OCI-LY1 (cell line): ENCODE results near the gene RTF2.
A peak's percentile ranks its signal among the peaks of the same experiment; 100 is the strongest.

Experiments
- H2AFZ ChIP-seq: fragments of 200-600 bp; sonication (generic), shearing (Covaris generic); 2 replicates; pipeline ENCODE4 v1.6.0; 2014; ENCODE audit warnings: antibody characterized with exemption, mild to moderate bottlenecking, low read length
- H3F3A ChIP-seq: fragments of 200-600 bp; sonication (generic), shearing (Covaris generic); 2 replicates; pipeline ENCODE4 v1.6.0; 2014; ENCODE audit warnings: mild to moderate bottlenecking, antibody characterized with exemption, low read length, moderate library complexity; ENCODE audit not compliant: insufficient read depth
- H3K27ac ChIP-seq: fragments of 200-600 bp; sonication (generic); 2 replicates; pipeline ENCODE4 v1.5.1; 2014; ENCODE audit warnings: low read length, mixed run types, mild to moderate bottlenecking, low read depth; ENCODE audit not compliant: poor library complexity, severe bottlenecking
- H3K27me3 ChIP-seq: fragments of 200-600 bp; sonication (generic); 2 replicates; pipeline ENCODE4 v1.6.0; 2014; ENCODE audit warnings: antibody characterized with exemption, mild to moderate bottlenecking, low read length, moderate library complexity; ENCODE audit not compliant: insufficient read depth
- H3K36me3 ChIP-seq: fragments of 200-600 bp; sonication (generic); 2 replicates; pipeline ENCODE4 v1.6.1; 2014; ENCODE audit warnings: mild to moderate bottlenecking, antibody characterized with exemption, low read length, moderate library complexity, mixed read lengths; ENCODE audit not compliant: insufficient read depth
- H3K4me1 ChIP-seq: fragments of 200-600 bp; sonication (generic); 2 replicates; pipeline ENCODE4 v1.5.1; 2014; ENCODE audit warnings: mild to moderate bottlenecking, low read length, moderate library complexity; ENCODE audit not compliant: insufficient read depth, severe bottlenecking
- H3K4me2 ChIP-seq: fragments of 200-600 bp; sonication (generic), shearing (Covaris generic); 2 replicates; pipeline ENCODE4 v1.6.1; 2014; ENCODE audit warnings: low read length
- H3K4me3 ChIP-seq: fragments of 200-600 bp; sonication (generic); 2 replicates; pipeline ENCODE4 v1.5.1; 2014; ENCODE audit warnings: low read length, low read depth, mild to moderate bottlenecking, mixed read lengths; ENCODE audit not compliant: poor library complexity, severe bottlenecking
- H3K79me2 ChIP-seq: fragments of 200-600 bp; shearing (Covaris generic); 2 replicates; pipeline ENCODE4 v1.6.1; 2016; ENCODE audit warnings: mixed run types, low read length, mixed read lengths; ENCODE audit not compliant: insufficient read depth
- H3K9ac ChIP-seq: fragments of 200-600 bp; sonication (generic), shearing (Covaris generic); 2 replicates; pipeline ENCODE4 v1.6.1; 2014; ENCODE audit warnings: mild to moderate bottlenecking, low read length, mixed read lengths
- H3K9me2 ChIP-seq: fragments of 200-600 bp; sonication (generic), shearing (Covaris generic); 2 replicates; pipeline ENCODE4 v1.6.1; 2014; ENCODE audit warnings: low read depth, mild to moderate bottlenecking, low read length, mixed read lengths
- H3K9me3 ChIP-seq: fragments of 200-600 bp; shearing (Covaris generic); 2 replicates; pipeline ENCODE4 v1.6.1; 2014; ENCODE audit warnings: low read length, mixed read lengths
- H4K20me1 ChIP-seq: fragments of 200-600 bp; sonication (generic), shearing (Covaris generic); 2 replicates; pipeline ENCODE4 v1.6.0; 2016; ENCODE audit warnings: mild to moderate bottlenecking, low read length; ENCODE audit not compliant: insufficient read depth
- EZH2 ChIP-seq: fragments of 200-600 bp; sonication (generic), shearing (Covaris generic); IDR thresholded peaks from 2 replicates; pipeline ENCODE4 v1.8.0; 2017; ENCODE audit warnings: borderline replicate concordance, mixed run types, mild to moderate bottlenecking, antibody characterized with exemption, low read length, moderate library complexity, mixed read lengths
- TF ChIP-seq, protein P1 (sequence below): fragments of 200-600 bp; sonication (generic), shearing (Covaris generic); IDR thresholded peaks from 2 replicates; pipeline ENCODE4 v1.5.1; 2017; ENCODE audit warnings: mild to moderate bottlenecking, antibody characterized with exemption, low read length, moderate library complexity, mixed read lengths

RTF2 gene

DNA sequence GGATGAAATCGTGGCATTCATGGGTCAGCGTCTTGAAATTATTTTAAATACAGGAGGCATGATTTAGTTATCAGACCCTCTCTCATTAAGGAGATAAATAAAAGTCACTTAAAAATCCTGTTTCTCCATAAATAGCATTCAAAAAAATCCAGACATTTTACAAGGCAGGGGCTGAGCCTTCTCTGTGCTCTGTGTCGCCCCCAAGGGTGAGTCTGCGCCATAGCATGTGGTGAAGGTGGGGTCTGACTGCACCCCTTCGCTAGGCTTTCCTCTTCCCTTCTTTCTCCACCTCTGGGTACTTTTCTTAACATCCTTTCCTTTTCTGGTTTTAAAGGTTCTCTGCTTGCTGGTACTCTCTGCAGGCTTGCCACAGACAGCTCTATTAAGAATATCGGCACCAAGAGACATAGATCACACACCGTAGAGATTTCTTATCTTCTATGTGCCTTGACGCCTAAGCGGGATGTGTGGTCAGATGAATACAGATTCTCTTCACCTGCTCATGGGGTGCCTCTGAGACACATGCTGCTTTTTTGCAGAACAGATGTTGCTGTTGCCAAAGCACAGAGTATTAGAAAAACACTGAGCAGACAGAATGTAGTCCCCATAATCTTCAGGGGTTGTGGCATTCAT lies 36.1 kb downstream of the RTF2 start:
- Histone ChIP-seq H3K4me3 (no peak overlapping the region), H3K4me2 (no peak overlapping the region)

DNA sequence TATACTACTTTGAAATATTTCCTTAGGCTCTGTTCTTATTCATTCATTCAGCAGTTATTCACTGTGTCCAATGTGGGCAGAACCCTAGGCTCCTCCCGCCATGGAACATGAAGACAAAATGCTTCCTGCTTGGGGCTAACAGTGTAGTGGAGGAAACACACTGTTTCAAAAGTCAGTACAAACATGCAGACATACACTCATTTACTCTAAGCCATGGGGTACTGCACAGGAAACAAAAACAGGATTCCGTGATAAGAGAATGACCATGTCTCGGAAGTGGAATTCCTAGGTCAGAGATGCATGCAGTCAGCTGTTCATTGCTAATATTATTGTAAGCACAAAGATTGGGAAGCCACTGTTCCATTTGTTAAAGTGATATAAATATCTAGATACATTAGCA lies 37.7 kb downstream of the RTF2 start:
- Histone ChIP-seq H3K9ac (no peak overlapping the region), H3K27ac (no peak overlapping the region), H3K9me3 (no peaks in the 10 kb centered on the region), H3K79me2 (no peaks in the 10 kb centered on the region), H4K20me1 (no peaks in the 10 kb centered on the region), H3K4me2 (no peak overlapping the region), H3F3A (no peaks in the 10 kb centered on the region), H3K9me2 (no peaks in the 10 kb centered on the region), H2AFZ (no peak overlapping the region), H3K36me3 (peaks cover 8% of the 10 kb centered on the region; the same call in 1 of the 2 replicates), H3K27me3 (no peaks in the 10 kb centered on the region), H3K4me1 (no peaks in the 10 kb centered on the region), H3K4me3 (no peak overlapping the region)
- no peak for TF ChIP-seq EZH2
- TF ChIP-seq, protein P1, sequence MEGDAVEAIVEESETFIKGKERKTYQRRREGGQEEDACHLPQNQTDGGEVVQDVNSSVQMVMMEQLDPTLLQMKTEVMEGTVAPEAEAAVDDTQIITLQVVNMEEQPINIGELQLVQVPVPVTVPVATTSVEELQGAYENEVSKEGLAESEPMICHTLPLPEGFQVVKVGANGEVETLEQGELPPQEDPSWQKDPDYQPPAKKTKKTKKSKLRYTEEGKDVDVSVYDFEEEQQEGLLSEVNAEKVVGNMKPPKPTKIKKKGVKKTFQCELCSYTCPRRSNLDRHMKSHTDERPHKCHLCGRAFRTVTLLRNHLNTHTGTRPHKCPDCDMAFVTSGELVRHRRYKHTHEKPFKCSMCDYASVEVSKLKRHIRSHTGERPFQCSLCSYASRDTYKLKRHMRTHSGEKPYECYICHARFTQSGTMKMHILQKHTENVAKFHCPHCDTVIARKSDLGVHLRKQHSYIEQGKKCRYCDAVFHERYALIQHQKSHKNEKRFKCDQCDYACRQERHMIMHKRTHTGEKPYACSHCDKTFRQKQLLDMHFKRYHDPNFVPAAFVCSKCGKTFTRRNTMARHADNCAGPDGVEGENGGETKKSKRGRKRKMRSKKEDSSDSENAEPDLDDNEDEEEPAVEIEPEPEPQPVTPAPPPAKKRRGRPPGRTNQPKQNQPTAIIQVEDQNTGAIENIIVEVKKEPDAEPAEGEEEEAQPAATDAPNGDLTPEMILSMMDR = no peak

More for the DNA sequence above, 36.1 kb downstream of the RTF2 start:
- H3K9ac ChIP-seq = no peak overlapping the region
- TF ChIP-seq, protein P1 = peak; percentile 55
- no peak for TF ChIP-seq EZH2
- no peaks in the 10 kb centered on the region for H3F3A ChIP-seq
- no peaks in the 10 kb centered on the region for H3K9me2 ChIP-seq
- H3K9me3 ChIP-seq = no peaks in the 10 kb centered on the region
- H3K79me2 ChIP-seq = no peaks in the 10 kb centered on the region
- no peaks in the 10 kb centered on the region for H4K20me1 ChIP-seq
- H3K27me3 ChIP-seq = no peaks in the 10 kb centered on the region
- peaks cover 8% of the 10 kb centered on the region; the same call in 1 of the 2 replicates for H3K36me3 ChIP-seq
- H3K27ac ChIP-seq = no peak overlapping the region
- no peak overlapping the region for H2AFZ ChIP-seq
- H3K4me1 ChIP-seq = no peaks in the 10 kb centered on the region

DNA sequence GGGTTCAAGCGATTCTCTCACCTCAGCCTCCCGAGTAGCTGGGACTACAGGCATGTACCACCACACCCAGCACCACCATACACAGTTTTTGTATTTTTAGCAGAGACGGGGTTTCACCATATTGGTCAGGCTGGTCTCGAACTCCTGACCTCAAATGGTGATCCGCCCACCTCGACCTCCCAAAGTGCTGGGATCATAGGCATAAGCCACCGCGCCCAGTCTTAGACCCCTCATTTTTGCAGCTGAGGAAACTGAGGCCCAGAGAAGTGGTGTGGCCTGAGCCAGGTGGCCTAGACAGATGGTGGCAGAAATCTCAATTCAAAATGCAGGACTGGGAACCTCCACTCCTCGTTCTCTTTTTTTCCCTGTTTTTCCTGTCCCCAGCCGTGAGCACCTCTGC lies 43.5 kb downstream of the RTF2 start:
- Histone ChIP-seq H3K27me3 (no peaks in the 10 kb centered on the region), H3K79me2 (no peaks in the 10 kb centered on the region), H2AFZ (no peak overlapping the region), H3K9me2 (no peaks in the 10 kb centered on the region), H3K27ac (no peak overlapping the region), H3F3A (no peaks in the 10 kb centered on the region), H3K4me1 (no peaks in the 10 kb centered on the region), H3K4me2 (no peak overlapping the region), H3K36me3 (peaks cover 19% of the 10 kb centered on the region; the same call in 1 of the 2 replicates), H3K4me3 (no peak overlapping the region), H3K9me3 (no peaks in the 10 kb centered on the region), H4K20me1 (no peaks in the 10 kb centered on the region), H3K9ac (no peak overlapping the region)
- TF ChIP-seq EZH2 = no peak
- TF ChIP-seq, protein P1 = no peak
